ENCODE data around the gene NFE2. TPM values are rescaled to one million over a fixed set of nuclear protein-coding genes. Genes with fewer than 3 reads are reported as not detected.

Gene NFE2
- total and polyA plus RNA-seq, 8 donors: 0.20 to 2.0 (median 0.68) TPM; not detected in 4

DNA sequence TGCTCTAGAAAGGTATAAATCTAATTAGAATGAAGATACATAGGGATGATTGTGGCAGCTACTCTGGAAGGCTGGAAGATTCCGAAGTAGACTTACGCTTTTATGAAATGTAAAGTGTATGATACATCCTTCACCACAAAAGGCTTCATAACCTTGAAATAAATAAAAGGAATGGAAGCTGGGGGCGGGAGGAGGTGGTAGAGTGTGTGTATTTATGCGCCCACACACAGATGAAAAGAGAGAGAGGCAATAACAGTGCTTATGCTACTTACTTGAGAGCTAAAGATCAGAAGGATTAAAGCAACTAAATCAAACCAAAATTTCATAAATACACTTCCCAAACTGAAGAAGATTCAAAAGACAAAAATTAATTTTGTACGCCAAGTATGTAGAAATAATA is 51.3 kb downstream of the NFE2 start:
- TF ChIP-seq POLR2A (IDR thresholded peaks at IDR 0.05) (no peak), EP300 (IDR thresholded peaks at IDR 0.05) (no peak), POLR2AphosphoS5 (IDR thresholded peaks at IDR 0.05) (no peak)
- TF ChIP-seq, protein P1, sequence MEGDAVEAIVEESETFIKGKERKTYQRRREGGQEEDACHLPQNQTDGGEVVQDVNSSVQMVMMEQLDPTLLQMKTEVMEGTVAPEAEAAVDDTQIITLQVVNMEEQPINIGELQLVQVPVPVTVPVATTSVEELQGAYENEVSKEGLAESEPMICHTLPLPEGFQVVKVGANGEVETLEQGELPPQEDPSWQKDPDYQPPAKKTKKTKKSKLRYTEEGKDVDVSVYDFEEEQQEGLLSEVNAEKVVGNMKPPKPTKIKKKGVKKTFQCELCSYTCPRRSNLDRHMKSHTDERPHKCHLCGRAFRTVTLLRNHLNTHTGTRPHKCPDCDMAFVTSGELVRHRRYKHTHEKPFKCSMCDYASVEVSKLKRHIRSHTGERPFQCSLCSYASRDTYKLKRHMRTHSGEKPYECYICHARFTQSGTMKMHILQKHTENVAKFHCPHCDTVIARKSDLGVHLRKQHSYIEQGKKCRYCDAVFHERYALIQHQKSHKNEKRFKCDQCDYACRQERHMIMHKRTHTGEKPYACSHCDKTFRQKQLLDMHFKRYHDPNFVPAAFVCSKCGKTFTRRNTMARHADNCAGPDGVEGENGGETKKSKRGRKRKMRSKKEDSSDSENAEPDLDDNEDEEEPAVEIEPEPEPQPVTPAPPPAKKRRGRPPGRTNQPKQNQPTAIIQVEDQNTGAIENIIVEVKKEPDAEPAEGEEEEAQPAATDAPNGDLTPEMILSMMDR (IDR thresholded peaks at IDR 0.05): no peak
- 95 to 98% (median 97%) methylated on average over 5 of the region's 5 CpGs for WGBS, 5 donors
- Histone ChIP-seq H3K27ac (no peak overlapping the region), H3K9me3 (no peaks in the 10 kb centered on the region), H3K27me3 (no peaks in the 10 kb centered on the region), H3K4me1 (peaks cover 0 to 12% (median 0%) of the 10 kb centered on the region in 4 donors), H3K4me3 (no peak overlapping the region), H3K36me3 (peaks cover 13 to 74% (median 51%) of the 10 kb centered on the region in 4 donors)
- intact Hi-C loops (cut with DNase I; ENCODE audit: low total_unique reads): no loop called here
- DNase-seq: no peak

DNA sequence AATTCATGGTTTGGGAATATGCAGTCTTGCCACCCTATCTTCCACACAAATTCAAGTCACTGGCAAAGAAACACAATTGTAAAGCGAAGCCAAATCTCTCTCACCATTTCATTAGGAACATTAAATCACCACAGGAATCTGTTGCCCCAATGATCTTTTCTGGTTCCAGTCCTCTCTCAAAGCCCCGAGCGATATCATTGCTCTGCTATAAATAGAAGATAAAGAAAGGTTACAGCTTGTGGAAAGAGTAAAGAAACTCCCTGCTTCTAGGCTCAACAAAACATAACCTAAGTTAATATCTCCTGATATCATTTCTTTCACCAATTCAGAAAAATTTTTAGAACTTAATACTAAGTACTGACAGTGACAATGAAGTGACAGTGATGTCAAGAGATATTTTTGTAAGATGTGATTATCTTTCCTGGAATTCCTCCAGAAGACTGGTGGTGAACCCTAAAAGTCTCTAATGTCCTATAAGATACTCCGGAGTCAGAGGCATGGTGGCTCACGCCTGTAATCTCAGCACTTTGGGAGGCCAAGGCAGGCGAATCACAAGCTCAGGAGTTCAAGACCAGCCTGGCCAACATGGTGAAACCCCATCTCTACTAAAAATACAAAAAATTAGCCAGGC is 54.7 kb downstream of the NFE2 start:
- DNase-seq: no peak
- Histone ChIP-seq H3K27me3 (no peaks in the 10 kb centered on the region), H3K4me3 (no peak overlapping the region), H3K9me3 (no peaks in the 10 kb centered on the region), H3K4me1 (peaks cover 0 to 12% (median 0%) of the 10 kb centered on the region in 4 donors), H3K27ac (peak overlapping the region in 1 of 5 donors; percentile 4), H3K36me3 (peaks cover 24 to 87% (median 81%) of the 10 kb centered on the region in 4 donors)
- WGBS, 5 donors: 69 to 84% (median 70%) methylated on average over 6 of the region's 6 CpGs
- TF ChIP-seq POLR2AphosphoS5 (IDR thresholded peaks at IDR 0.05): no peak
- TF ChIP-seq EP300 (IDR thresholded peaks at IDR 0.05): no peak
- no peak for TF ChIP-seq POLR2A (IDR thresholded peaks at IDR 0.05)
- TF ChIP-seq, protein P1 (IDR thresholded peaks at IDR 0.05): no peak
- intact Hi-C loops (cut with DNase I; ENCODE audit: low total_unique reads): no loop called here

Small RNA genes lying within 50 kb of the gene (small RNA-seq; reads per million reads assigned to genes)
- 42.4 to 126 (median 96.7) reads per million in 4 donors for gene MIR148B
- gene RN7SL390P: 0 reads per million in 4 donors
- 0 reads per million in 4 donors for gene RN7SL744P
- gene RNU6-950P: 0 reads per million in 4 donors

Other genes starting within 250 kb of the NFE2 start
- 1 to 10 TPM in 2 of 5 donors, not detected in 3; 2.6 to 3.5 TPM for gene HOXC4, start 247.2 kb downstream of the NFE2 start, total RNA-seq
- 1 to 10 TPM in 2 of 3 donors, under 1 TPM in 1; 0.92 to 3.7 (median 2.6) TPM for gene HOXC4, start 247.2 kb downstream of the NFE2 start, polyA plus RNA-seq
- gene SMUG1, start 112.0 kb downstream of the NFE2 start, total RNA-seq: 10 to 100 TPM; 15.4 to 79.4 (median 31.0) TPM
- gene SMUG1, start 112.0 kb downstream of the NFE2 start, polyA plus RNA-seq: 10 to 100 TPM; 34.0 to 71.3 (median 70.3) TPM
- 10 to 100 TPM in 4 of 5 donors, 1 to 10 TPM in 1; 8.7 to 66.8 (median 29.1) TPM for gene CBX5, start 20.9 kb downstream of the NFE2 start, total RNA-seq
- 1 to 10 TPM; 4.9 to 7.6 (median 5.2) TPM for gene CBX5, start 20.9 kb downstream of the NFE2 start, polyA plus RNA-seq
- gene HNRNPA1, start 20.3 kb downstream of the NFE2 start, total RNA-seq: 100 to 1,000 TPM; 211 to 763 (median 303) TPM
- gene HNRNPA1, start 20.3 kb downstream of the NFE2 start, polyA plus RNA-seq: 1,000 to 10,000 TPM in 2 of 3 donors, 100 to 1,000 TPM in 1; 960 to 1,103 (median 1,040) TPM
- 10 to 100 TPM; 14.6 to 91.6 (median 42.4) TPM for gene COPZ1, start 24.1 kb upstream of the NFE2 start, total RNA-seq
- 100 to 1,000 TPM in 2 of 3 donors, 10 to 100 TPM in 1; 92.4 to 133 (median 108) TPM for gene COPZ1, start 24.1 kb upstream of the NFE2 start, polyA plus RNA-seq
- not detected for gene GPR84, start 63.5 kb upstream of the NFE2 start, total RNA-seq
- gene GPR84, start 63.5 kb upstream of the NFE2 start, polyA plus RNA-seq: 1 to 10 TPM in 1 of 3 donors, under 1 TPM in 2; 0.46 to 1.4 (median 0.50) TPM
- 10 to 100 TPM in 1 of 5 donors, 1 to 10 TPM in 4; 1.2 to 35.7 (median 2.6) TPM for gene ZNF385A, start 83.7 kb upstream of the NFE2 start, total RNA-seq
- gene ZNF385A, start 83.7 kb upstream of the NFE2 start, polyA plus RNA-seq: 10 to 100 TPM; 16.9 to 35.1 (median 17.6) TPM
- gene ITGA5, start 118.3 kb upstream of the NFE2 start, total RNA-seq: 100 to 1,000 TPM in 2 of 5 donors, 10 to 100 TPM in 3; 53.7 to 182 (median 88.8) TPM
- gene ITGA5, start 118.3 kb upstream of the NFE2 start, polyA plus RNA-seq: 100 to 1,000 TPM in 1 of 3 donors, 10 to 100 TPM in 2; 29.3 to 102 (median 33.2) TPM
- not detected for gene GTSF1, start 172.6 kb upstream of the NFE2 start, total RNA-seq
- gene GTSF1, start 172.6 kb upstream of the NFE2 start, polyA plus RNA-seq: under 1 TPM in 2 of 3 donors, not detected in 1; 0.44 to 0.50 TPM
- gene NCKAP1L, start 196.7 kb upstream of the NFE2 start, total RNA-seq: 10 to 100 TPM in 3 of 5 donors, 1 to 10 TPM in 2; 2.7 to 29.2 (median 15.6) TPM
- 1 to 10 TPM; 1.7 to 4.2 (median 3.2) TPM for gene NCKAP1L, start 196.7 kb upstream of the NFE2 start, polyA plus RNA-seq
- gene PDE1B, start 248.6 kb upstream of the NFE2 start, total RNA-seq: 10 to 100 TPM in 4 of 5 donors, 1 to 10 TPM in 1; 2.9 to 39.1 (median 14.1) TPM
- gene PDE1B, start 248.6 kb upstream of the NFE2 start, polyA plus RNA-seq: 1 to 10 TPM; 1.8 to 6.1 (median 2.2) TPM